ENCODE measurements around the gene EIF3L. TPM values are rescaled to one million over a fixed set of nuclear protein-coding genes. Genes with fewer than 3 reads are reported as not detected.

EIF3L gene
- total and polyA plus RNA-seq, 2 of the 8 experiments (the other 6 are each of a cell fraction or from before 2014, with no cell fraction given), result 639 to 886 TPM

DNA sequence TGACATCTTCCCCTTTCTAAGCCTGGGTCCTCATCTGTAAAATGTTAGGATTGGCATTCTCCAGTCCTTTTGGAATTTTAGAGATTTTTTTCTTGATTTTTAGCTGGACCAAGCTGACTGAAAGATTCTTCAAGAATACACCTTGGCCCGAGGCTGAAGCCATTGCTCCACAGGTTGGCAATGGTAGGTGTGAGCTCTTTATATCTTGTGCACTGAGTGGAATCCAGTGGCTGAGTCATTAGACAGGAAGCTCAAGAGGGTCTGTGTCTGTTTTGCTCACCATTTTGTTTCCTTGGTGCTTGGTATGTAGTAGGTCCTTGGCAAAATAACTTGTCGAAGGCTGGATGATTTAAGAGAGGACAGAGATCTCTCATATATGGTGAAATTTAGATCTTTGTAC lies 6.2 kb downstream of the EIF3L start:
- H2BK120ac ChIP-seq (replicated peaks; ENCODE audit: low read depth, low read length), result no peak overlapping the region
- ChIA-PET POLR2A (ENCODE audit: partially characterized antibody) (interaction anchor here (0.7 to 4.3 kb wide), 23 partner anchors 7 to 79 kb away, joined by 3 to 24 read pairs (median 5); partner anchors contain the start of genes ANKRD54 and GALR3), CTCF (ENCODE audit: partially characterized antibody) (interaction anchor here (0.6 to 5.6 kb wide), 9 partner anchors 7 to 1679 kb away, joined by 3 to 38 read pairs (median 3); partner anchors contain the start of gene ANKRD54)
- no peak overlapping the region for H4K8ac ChIP-seq (ENCODE audit: extremely low read depth, insufficient read depth, low read length)
- DNase-seq (ENCODE audit: low read depth in 1 of 2, low spot score in 2 of 2) (no peak), FAIRE-seq (no peak)
- H3K79me2 ChIP-seq (ENCODE audit: control insufficient read depth in 1 of 2, insufficient read depth in 2 of 2, low read length in 2 of 2), result peaks cover 0 to 48% of the 10 kb centered on the region in 2 experiments; a peak in 2 of 4 replicates
- H3K27ac ChIP-seq (ENCODE audit: low read depth, low read length), result no peak overlapping the region
- H2BK15ac ChIP-seq (ENCODE audit: low read length), result no peak overlapping the region
- no peaks in the 10 kb centered on the region for H3K4me1 ChIP-seq (replicated peaks in 1 of 4; ENCODE audit: control insufficient read depth in 3 of 4, insufficient read depth in 4 of 4, low read length in 3 of 4)
- H4K20me1 ChIP-seq (replicated peaks in 1 of 2; ENCODE audit: control insufficient read depth in 1 of 2, insufficient read depth in 2 of 2, low read length in 2 of 2), result peaks cover 2 to 4% of the 10 kb centered on the region in 2 experiments
- peaks cover 39 to 93% (median 74%) of the 10 kb centered on the region in 4 experiments for H3K36me3 ChIP-seq (ENCODE audit: control insufficient read depth in 2 of 4, insufficient read depth in 4 of 4, low read length in 3 of 4)
- H3K23ac ChIP-seq (ENCODE audit: insufficient read length), result no peak overlapping the region
- no peak overlapping the region for H4K5ac ChIP-seq (ENCODE audit: insufficient read length, low read depth, low read length)
- H2AK5ac ChIP-seq (ENCODE audit: low read depth, low read length), result no peak overlapping the region
- no peaks in the 10 kb centered on the region for H3K9me3 ChIP-seq (ENCODE audit: insufficient read depth in 2 of 2, low read depth in 1 of 2, low read length in 1 of 2)
- H3K27me3 ChIP-seq (replicated peaks in 1 of 4; ENCODE audit: control insufficient read depth in 3 of 4, extremely low read depth in 1 of 4, insufficient read depth in 3 of 4, low read length in 3 of 4), result no peaks in the 10 kb centered on the region
- no peak overlapping the region for H3K9ac ChIP-seq (replicated peaks in 1 of 4; ENCODE audit: extremely low read depth in 1 of 4, low read depth in 3 of 4, low read length in 3 of 4)
- no peak overlapping the region for H3K4ac ChIP-seq (replicated peaks; ENCODE audit: insufficient read length, low read depth, low read length)
- no peak overlapping the region for H3K4me3 ChIP-seq (ENCODE audit: extremely low read depth in 1 of 4, insufficient read depth in 2 of 4, low read depth in 3 of 4, low read length in 4 of 4)
- H3K56ac ChIP-seq (replicated peaks; ENCODE audit: insufficient read length, low read depth, low read length), result no peak overlapping the region
- no peak overlapping the region for H2BK20ac ChIP-seq (ENCODE audit: low read length)
- 97% methylated on average over 2 of the region's 2 CpGs; no CpG with 5 or more reads in 1 of the 2 experiments for WGBS, 2 experiments (ENCODE audit: extremely low coverage in 1 of 2, insufficient coverage in 1 of 2, insufficient read length in 1 of 2, insufficient replicate concordance in 2 of 2, low coverage in 1 of 2, low lambda C conversion rate in 2 of 2, missing lambda C conversion rate in 1 of 2)
- H3K4me2 ChIP-seq (ENCODE audit: insufficient read depth in 1 of 2, low read depth in 2 of 2, low read length in 2 of 2), result no peak overlapping the region
- no peak overlapping the region for H2BK12ac ChIP-seq (ENCODE audit: low read depth, low read length)
- H3K79me1 ChIP-seq (ENCODE audit: low read depth, low read length), result peaks cover 7% of the 10 kb centered on the region
- H3K14ac ChIP-seq (ENCODE audit: insufficient read length), result no peak overlapping the region
- H3K18ac ChIP-seq (ENCODE audit: extremely low read depth, low read length), result no peak overlapping the region
- H4K91ac ChIP-seq (replicated peaks; ENCODE audit: insufficient read length, low read length), result no peak overlapping the region
- H2BK5ac ChIP-seq (ENCODE audit: low read depth, low read length), result no peak overlapping the region
- H3K23me2 ChIP-seq (ENCODE audit: low read depth, low read length), result no peaks in the 10 kb centered on the region
- TF ChIP-seq BCL11A (IDR thresholded peaks at IDR 0.05; ENCODE audit: low read depth in 2 of 2, low read length in 2 of 2) (no peak), CBX8 (IDR thresholded peaks at IDR 0.05; ENCODE audit: borderline replicate concordance, low read depth, low read length) (no peak), YY1 (IDR thresholded peaks at IDR 0.05; ENCODE audit: low read depth, low read length) (no peak), SP4 (IDR thresholded peaks at IDR 0.05; ENCODE audit: low read length) (no peak), SIX5 (IDR thresholded peaks at IDR 0.05; ENCODE audit: low read depth, low read length) (no peak), MAFK (IDR thresholded peaks at IDR 0.05; ENCODE audit: low read depth, low read length) (no peak), ASH2L (IDR thresholded peaks at IDR 0.05; ENCODE audit: low read length) (no peak), SIN3A (conservative IDR thresholded peaks at IDR 0.05 in 1 of 2, IDR thresholded peaks at IDR 0.05 in 1 of 2; ENCODE audit: low read depth in 1 of 2, low read length in 2 of 2) (no peak)
- TF ChIP-seq, protein P1, sequence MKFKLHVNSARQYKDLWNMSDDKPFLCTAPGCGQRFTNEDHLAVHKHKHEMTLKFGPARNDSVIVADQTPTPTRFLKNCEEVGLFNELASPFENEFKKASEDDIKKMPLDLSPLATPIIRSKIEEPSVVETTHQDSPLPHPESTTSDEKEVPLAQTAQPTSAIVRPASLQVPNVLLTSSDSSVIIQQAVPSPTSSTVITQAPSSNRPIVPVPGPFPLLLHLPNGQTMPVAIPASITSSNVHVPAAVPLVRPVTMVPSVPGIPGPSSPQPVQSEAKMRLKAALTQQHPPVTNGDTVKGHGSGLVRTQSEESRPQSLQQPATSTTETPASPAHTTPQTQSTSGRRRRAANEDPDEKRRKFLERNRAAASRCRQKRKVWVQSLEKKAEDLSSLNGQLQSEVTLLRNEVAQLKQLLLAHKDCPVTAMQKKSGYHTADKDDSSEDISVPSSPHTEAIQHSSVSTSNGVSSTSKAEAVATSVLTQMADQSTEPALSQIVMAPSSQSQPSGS (IDR thresholded peaks at IDR 0.05; ENCODE audit: low read length), result no peak
- no peak overlapping the region for H2AFZ ChIP-seq (ENCODE audit: low read length)
